Nephron (organoid): Measurements from ENCODE around the gene IGF1.
A peak's percentile ranks its signal among the peaks of the same experiment; 100 is the strongest.

Source experiments
- H3K27ac Mint-ChIP-seq, 3 experiments: 2 replicates each; pipeline ENCODE4 v1.8.0; 2020; ENCODE audit warnings: mixed read lengths in 3 of 3, mild to moderate bottlenecking in 2 of 3, moderate library complexity in 1 of 3
- H3K27me3 Mint-ChIP-seq: 2 replicates; pipeline ENCODE4 v1.8.0; 2021; ENCODE audit warnings: low read depth, mild to moderate bottlenecking, moderate library complexity, mixed read lengths
- H3K36me3 Mint-ChIP-seq: 2 replicates; pipeline ENCODE4 v1.8.0; 2020; ENCODE audit warnings: low read depth, mixed read lengths
- H3K4me1 Mint-ChIP-seq: 2 replicates; pipeline ENCODE4 v1.8.0; 2020; ENCODE audit warnings: mixed read lengths
- H3K4me3 Mint-ChIP-seq, 3 experiments: 2 replicates each; pipeline ENCODE4 v1.8.0; 2020; ENCODE audit warnings: mild to moderate bottlenecking in 3 of 3, mixed read lengths in 3 of 3, moderate library complexity in 2 of 3
- H3K9me3 Mint-ChIP-seq: 2 replicates; pipeline ENCODE4 v1.8.0; 2020; ENCODE audit warnings: mixed read lengths
- TF ChIP-seq, protein P1 (sequence below), 3 experiments: fragments of 200-600 bp; sonication (generic); IDR thresholded peaks; one replicate each; pipeline ENCODE4 v1.5.0; 2021; ENCODE audit warnings: antibody characterized with exemption in 3 of 3; ENCODE audit not compliant: unreplicated experiment in 3 of 3

Gene IGF1

DNA sequence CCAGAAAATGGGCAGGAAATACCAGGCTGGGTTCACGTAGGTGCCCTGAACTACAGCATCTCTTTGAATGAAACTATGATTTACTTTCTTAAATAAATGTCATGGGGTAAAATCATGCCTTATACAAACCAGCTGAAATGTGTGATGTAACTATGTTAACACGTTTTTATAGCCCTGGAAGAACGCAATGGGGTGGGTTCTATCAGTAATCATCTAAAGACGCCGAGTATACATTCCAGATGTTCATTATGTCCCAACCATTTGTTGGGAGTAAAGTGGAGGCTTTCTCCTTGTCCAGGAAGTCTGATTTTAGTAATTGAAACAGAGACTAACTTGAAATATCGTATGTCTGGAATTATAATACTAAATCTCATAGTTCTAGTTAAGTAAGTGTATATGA, 16.2 kb upstream of the IGF1 start:
- H3K9me3 Mint-ChIP-seq, result peaks cover 24% of the 10 kb centered on the region
- H3K4me3 Mint-ChIP-seq, result no peak overlapping the region
- H3K27ac Mint-ChIP-seq, result no peak overlapping the region
- H3K36me3 Mint-ChIP-seq, result peaks cover 8% of the 10 kb centered on the region
- peaks cover 1% of the 10 kb centered on the region for H3K4me1 Mint-ChIP-seq
- H3K27me3 Mint-ChIP-seq, result no peaks in the 10 kb centered on the region
- TF ChIP-seq, protein P1, sequence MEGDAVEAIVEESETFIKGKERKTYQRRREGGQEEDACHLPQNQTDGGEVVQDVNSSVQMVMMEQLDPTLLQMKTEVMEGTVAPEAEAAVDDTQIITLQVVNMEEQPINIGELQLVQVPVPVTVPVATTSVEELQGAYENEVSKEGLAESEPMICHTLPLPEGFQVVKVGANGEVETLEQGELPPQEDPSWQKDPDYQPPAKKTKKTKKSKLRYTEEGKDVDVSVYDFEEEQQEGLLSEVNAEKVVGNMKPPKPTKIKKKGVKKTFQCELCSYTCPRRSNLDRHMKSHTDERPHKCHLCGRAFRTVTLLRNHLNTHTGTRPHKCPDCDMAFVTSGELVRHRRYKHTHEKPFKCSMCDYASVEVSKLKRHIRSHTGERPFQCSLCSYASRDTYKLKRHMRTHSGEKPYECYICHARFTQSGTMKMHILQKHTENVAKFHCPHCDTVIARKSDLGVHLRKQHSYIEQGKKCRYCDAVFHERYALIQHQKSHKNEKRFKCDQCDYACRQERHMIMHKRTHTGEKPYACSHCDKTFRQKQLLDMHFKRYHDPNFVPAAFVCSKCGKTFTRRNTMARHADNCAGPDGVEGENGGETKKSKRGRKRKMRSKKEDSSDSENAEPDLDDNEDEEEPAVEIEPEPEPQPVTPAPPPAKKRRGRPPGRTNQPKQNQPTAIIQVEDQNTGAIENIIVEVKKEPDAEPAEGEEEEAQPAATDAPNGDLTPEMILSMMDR (IDR thresholded peaks at IDR 0.05; ENCODE audit: unreplicated experiment in 3 of 3), result no peak

- Mint-ChIP-seq H3K9me3 (peaks cover 27% of the 10 kb centered on the region), H3K36me3 (no peaks in the 10 kb centered on the region), H3K27ac (no peak overlapping the region), H3K4me3 (no peak overlapping the region), H3K27me3 (no peaks in the 10 kb centered on the region), H3K4me1 (peaks cover 15% of the 10 kb centered on the region)
- TF ChIP-seq, protein P1 (IDR thresholded peaks at IDR 0.05; ENCODE audit: unreplicated experiment in 3 of 3), result no peak
Measured at GRCh38 chr12:102487226-102487625, 6.9 kb upstream of the IGF1 start.

DNA sequence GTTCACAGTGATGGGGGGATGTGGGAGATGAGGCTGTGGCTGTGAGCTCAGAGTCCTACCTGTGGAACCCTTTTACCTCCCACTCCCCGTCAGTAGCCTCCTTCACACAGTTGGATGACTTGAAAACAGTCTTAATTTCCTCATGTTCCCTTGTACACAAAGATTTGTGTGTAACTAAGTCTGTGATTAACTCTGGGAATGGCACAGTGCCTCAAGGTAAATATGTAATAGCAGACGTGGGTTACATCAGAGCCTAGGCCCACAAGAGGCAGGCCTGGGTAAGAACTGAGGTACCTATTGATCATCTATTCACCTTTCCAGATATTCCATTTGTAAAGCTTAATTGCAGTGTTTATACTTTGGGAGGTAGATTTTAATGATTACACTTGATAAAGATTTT, 5.8 kb upstream of the IGF1 start:
- Mint-ChIP-seq H3K27me3 (no peaks in the 10 kb centered on the region), H3K4me1 (peaks cover 15% of the 10 kb centered on the region), H3K9me3 (peaks cover 18% of the 10 kb centered on the region), H3K27ac (no peak overlapping the region), H3K4me3 (no peak overlapping the region), H3K36me3 (no peaks in the 10 kb centered on the region)
- TF ChIP-seq, protein P1 (IDR thresholded peaks at IDR 0.05; ENCODE audit: unreplicated experiment in 3 of 3), result no peak

DNA sequence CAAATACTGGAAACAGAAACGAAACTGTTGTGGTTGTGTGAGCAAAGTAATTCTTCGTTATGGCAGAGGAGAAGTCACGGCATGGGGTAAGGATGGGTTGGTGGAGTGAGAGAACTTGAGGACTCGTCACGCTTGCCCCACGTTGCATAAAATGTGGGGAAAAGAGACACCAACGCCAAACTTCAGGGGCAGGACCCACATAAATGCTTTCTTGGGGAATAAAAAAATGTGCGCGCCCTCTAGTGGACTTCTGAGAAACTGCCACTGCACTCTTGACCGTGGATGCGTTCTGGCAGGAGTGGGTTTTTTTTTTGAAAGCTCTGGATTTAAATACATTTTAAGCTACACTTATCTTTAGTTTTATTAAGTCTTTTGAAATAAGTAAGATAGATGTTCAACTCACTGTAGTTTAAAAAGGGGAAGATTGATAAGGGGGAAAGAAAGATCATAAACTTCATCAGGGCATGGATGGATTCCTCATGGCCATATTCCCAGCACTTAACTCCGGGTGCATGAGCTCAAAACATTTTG, 4.1 kb upstream of the IGF1 start:
- Mint-ChIP-seq H3K27me3 (no peaks in the 10 kb centered on the region), H3K4me1 (peaks cover 15% of the 10 kb centered on the region), H3K4me3 (peak overlapping the region in 2 of 3 experiments; percentile 14 to 34), H3K27ac (peak overlapping the region; percentile 93 to 98 (median 96)), H3K9me3 (peaks cover 5% of the 10 kb centered on the region), H3K36me3 (no peaks in the 10 kb centered on the region)
- TF ChIP-seq, protein P1 (IDR thresholded peaks at IDR 0.05; ENCODE audit: unreplicated experiment in 3 of 3), result peak; percentile 92 to 94 (median 92)

GRCh38 chr12:102484017-102484416, 3.7 kb upstream of the IGF1 start:
- Mint-ChIP-seq H3K9me3 (peaks cover 2% of the 10 kb centered on the region), H3K27me3 (no peaks in the 10 kb centered on the region)

DNA sequence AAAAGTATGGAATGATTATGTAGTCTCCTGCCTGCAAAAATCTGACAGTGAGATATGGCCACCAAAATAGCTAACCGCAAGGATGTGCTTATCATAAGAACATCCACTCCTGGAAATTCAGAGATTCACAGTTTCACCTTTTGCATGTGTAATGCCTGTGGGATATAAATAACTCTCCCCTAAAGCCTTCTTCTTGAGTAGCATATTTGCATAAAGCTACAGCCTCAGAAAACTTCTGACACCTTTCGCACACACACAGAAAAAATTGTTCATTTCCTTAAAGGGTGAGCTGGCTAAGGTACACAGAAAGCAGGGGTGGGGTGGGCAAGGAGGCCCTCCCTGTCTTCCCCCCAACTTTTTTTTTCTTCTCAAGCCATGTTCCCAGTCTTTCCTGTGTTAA, 3.1 kb upstream of the IGF1 start:
- TF ChIP-seq, protein P1 (IDR thresholded peaks at IDR 0.05; ENCODE audit: unreplicated experiment in 3 of 3), result no peak
- H3K4me3 Mint-ChIP-seq, result no peak overlapping the region
- peaks cover 15% of the 10 kb centered on the region for H3K4me1 Mint-ChIP-seq
- no peaks in the 10 kb centered on the region for H3K36me3 Mint-ChIP-seq
- H3K27me3 Mint-ChIP-seq, result no peaks in the 10 kb centered on the region
- H3K27ac Mint-ChIP-seq, result peak overlapping the region; percentile 93 to 98 (median 96)
- H3K9me3 Mint-ChIP-seq, result peaks cover 2% of the 10 kb centered on the region

More at GRCh38 chr12:102484017-102484416, 3.7 kb upstream of the IGF1 start:
- TF ChIP-seq, protein P1 (IDR thresholded peaks at IDR 0.05; ENCODE audit: unreplicated experiment in 3 of 3), result no peak
- peaks cover 15% of the 10 kb centered on the region for H3K4me1 Mint-ChIP-seq
- H3K27ac Mint-ChIP-seq, result peak overlapping the region; percentile 93 to 98 (median 96)
- H3K4me3 Mint-ChIP-seq, result peak overlapping the region in 2 of 3 experiments; percentile 14 to 34
- H3K36me3 Mint-ChIP-seq, result no peaks in the 10 kb centered on the region
